ENCODE data around the gene DNAJB8. TPM values are rescaled to one million over a fixed set of nuclear protein-coding genes. Genes with fewer than 3 reads are reported as not detected.
A peak's percentile ranks its signal among the peaks of the same experiment; 100 is the strongest.

DNAJB8 gene
- total and polyA plus RNA-seq, 9 of the 15 experiments (the other 6 are each of a cell fraction or from before 2014, with no cell fraction given): not detected

DNA sequence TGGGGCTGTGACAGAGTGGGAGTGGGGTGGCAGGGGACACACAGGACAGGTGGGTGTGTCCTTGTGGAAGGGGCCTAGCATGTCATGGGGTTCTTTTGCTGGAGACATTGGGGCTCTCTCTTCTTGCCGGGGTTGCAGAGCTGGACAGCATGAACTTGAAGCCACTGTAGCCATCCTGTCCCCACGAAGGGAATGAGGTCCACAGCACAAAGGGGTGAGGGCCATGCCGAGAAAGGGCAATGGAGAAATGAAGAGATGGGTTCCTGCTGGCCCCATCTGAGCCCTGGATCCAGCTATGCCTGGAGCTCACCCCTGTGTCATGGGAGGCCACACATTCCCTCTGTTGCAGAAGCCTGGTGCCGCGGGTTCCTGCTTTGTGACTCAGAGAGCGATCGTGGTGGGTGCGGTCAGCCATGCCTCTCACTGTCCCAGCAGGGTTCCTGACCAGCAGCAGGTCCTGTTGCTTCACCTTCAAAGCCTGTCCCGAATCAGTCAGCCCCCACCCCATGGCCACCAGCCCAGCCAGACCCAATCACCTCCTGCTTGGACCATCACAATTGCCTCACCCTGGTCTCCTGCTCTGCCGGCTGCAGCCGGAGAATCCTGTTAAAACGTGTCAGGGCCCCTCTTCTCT, 50.0 kb downstream of the DNAJB8 start (continued):
- TF ChIP-seq, protein P1, sequence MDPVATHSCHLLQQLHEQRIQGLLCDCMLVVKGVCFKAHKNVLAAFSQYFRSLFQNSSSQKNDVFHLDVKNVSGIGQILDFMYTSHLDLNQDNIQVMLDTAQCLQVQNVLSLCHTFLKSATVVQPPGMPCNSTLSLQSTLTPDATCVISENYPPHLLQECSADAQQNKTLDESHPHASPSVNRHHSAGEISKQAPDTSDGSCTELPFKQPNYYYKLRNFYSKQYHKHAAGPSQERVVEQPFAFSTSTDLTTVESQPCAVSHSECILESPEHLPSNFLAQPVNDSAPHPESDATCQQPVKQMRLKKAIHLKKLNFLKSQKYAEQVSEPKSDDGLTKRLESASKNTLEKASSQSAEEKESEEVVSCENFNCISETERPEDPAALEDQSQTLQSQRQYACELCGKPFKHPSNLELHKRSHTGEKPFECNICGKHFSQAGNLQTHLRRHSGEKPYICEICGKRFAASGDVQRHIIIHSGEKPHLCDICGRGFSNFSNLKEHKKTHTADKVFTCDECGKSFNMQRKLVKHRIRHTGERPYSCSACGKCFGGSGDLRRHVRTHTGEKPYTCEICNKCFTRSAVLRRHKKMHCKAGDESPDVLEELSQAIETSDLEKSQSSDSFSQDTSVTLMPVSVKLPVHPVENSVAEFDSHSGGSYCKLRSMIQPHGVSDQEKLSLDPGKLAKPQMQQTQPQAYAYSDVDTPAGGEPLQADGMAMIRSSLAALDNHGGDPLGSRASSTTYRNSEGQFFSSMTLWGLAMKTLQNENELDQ (CRISPR knock-in tag; IDR thresholded peaks at IDR 0.05; ENCODE audit: borderline replicate concordance): no peak
- TF ChIP-seq ETV1 (tag; conservative IDR thresholded peaks at IDR 0.05; ENCODE audit: low read depth) (no peak), ZNF253 (CRISPR knock-in tag; conservative IDR thresholded peaks at IDR 0.05) (no peak), NR2C2 (CRISPR knock-in tag; IDR thresholded peaks at IDR 0.05) (no peak), NR2C2 (tag; IDR thresholded peaks at IDR 0.05) (peak; percentile 49), ZBTB1 (CRISPR knock-in tag; IDR thresholded peaks at IDR 0.05; ENCODE audit: borderline replicate concordance, low read depth) (peak; percentile 68; the same call in 1 of the 2 replicates), ARID1B (IDR thresholded peaks at IDR 0.05) (peak; percentile 30), ZNF12 (CRISPR knock-in tag; IDR thresholded peaks at IDR 0.05) (0 out of 2 replicates have a peak, but pooled peaks have one; percentile 56)
- TF ChIP-seq, protein P2, sequence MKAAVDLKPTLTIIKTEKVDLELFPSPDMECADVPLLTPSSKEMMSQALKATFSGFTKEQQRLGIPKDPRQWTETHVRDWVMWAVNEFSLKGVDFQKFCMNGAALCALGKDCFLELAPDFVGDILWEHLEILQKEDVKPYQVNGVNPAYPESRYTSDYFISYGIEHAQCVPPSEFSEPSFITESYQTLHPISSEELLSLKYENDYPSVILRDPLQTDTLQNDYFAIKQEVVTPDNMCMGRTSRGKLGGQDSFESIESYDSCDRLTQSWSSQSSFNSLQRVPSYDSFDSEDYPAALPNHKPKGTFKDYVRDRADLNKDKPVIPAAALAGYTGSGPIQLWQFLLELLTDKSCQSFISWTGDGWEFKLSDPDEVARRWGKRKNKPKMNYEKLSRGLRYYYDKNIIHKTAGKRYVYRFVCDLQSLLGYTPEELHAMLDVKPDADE (conservative IDR thresholded peaks at IDR 0.05; ENCODE audit: control insufficient read depth, low read depth, low read length): no peak; the same call in 1 of the 2 replicates
- TF ChIP-seq, protein P3, sequence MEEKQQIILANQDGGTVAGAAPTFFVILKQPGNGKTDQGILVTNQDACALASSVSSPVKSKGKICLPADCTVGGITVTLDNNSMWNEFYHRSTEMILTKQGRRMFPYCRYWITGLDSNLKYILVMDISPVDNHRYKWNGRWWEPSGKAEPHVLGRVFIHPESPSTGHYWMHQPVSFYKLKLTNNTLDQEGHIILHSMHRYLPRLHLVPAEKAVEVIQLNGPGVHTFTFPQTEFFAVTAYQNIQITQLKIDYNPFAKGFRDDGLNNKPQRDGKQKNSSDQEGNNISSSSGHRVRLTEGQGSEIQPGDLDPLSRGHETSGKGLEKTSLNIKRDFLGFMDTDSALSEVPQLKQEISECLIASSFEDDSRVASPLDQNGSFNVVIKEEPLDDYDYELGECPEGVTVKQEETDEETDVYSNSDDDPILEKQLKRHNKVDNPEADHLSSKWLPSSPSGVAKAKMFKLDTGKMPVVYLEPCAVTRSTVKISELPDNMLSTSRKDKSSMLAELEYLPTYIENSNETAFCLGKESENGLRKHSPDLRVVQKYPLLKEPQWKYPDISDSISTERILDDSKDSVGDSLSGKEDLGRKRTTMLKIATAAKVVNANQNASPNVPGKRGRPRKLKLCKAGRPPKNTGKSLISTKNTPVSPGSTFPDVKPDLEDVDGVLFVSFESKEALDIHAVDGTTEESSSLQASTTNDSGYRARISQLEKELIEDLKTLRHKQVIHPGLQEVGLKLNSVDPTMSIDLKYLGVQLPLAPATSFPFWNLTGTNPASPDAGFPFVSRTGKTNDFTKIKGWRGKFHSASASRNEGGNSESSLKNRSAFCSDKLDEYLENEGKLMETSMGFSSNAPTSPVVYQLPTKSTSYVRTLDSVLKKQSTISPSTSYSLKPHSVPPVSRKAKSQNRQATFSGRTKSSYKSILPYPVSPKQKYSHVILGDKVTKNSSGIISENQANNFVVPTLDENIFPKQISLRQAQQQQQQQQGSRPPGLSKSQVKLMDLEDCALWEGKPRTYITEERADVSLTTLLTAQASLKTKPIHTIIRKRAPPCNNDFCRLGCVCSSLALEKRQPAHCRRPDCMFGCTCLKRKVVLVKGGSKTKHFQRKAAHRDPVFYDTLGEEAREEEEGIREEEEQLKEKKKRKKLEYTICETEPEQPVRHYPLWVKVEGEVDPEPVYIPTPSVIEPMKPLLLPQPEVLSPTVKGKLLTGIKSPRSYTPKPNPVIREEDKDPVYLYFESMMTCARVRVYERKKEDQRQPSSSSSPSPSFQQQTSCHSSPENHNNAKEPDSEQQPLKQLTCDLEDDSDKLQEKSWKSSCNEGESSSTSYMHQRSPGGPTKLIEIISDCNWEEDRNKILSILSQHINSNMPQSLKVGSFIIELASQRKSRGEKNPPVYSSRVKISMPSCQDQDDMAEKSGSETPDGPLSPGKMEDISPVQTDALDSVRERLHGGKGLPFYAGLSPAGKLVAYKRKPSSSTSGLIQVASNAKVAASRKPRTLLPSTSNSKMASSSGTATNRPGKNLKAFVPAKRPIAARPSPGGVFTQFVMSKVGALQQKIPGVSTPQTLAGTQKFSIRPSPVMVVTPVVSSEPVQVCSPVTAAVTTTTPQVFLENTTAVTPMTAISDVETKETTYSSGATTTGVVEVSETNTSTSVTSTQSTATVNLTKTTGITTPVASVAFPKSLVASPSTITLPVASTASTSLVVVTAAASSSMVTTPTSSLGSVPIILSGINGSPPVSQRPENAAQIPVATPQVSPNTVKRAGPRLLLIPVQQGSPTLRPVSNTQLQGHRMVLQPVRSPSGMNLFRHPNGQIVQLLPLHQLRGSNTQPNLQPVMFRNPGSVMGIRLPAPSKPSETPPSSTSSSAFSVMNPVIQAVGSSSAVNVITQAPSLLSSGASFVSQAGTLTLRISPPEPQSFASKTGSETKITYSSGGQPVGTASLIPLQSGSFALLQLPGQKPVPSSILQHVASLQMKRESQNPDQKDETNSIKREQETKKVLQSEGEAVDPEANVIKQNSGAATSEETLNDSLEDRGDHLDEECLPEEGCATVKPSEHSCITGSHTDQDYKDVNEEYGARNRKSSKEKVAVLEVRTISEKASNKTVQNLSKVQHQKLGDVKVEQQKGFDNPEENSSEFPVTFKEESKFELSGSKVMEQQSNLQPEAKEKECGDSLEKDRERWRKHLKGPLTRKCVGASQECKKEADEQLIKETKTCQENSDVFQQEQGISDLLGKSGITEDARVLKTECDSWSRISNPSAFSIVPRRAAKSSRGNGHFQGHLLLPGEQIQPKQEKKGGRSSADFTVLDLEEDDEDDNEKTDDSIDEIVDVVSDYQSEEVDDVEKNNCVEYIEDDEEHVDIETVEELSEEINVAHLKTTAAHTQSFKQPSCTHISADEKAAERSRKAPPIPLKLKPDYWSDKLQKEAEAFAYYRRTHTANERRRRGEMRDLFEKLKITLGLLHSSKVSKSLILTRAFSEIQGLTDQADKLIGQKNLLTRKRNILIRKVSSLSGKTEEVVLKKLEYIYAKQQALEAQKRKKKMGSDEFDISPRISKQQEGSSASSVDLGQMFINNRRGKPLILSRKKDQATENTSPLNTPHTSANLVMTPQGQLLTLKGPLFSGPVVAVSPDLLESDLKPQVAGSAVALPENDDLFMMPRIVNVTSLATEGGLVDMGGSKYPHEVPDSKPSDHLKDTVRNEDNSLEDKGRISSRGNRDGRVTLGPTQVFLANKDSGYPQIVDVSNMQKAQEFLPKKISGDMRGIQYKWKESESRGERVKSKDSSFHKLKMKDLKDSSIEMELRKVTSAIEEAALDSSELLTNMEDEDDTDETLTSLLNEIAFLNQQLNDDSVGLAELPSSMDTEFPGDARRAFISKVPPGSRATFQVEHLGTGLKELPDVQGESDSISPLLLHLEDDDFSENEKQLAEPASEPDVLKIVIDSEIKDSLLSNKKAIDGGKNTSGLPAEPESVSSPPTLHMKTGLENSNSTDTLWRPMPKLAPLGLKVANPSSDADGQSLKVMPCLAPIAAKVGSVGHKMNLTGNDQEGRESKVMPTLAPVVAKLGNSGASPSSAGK (IDR thresholded peaks at IDR 0.05): peak; percentile 63

Measured in K562 (cell line).